Smooth muscle cell (in vitro differentiated cells): ENCODE measurements around the gene UPB1. TPM values are rescaled to one million over a fixed set of nuclear protein-coding genes. Genes with fewer than 3 reads are reported as not detected.

Experiments
- DNase-seq: peaks from one replicate; lab custom pipeline; 2025; ENCODE audit not compliant: unreplicated experiment; lab: John Stamatoyannopoulos, UW
- H2AFZ ChIP-seq: fragments of 200-600 bp; sonication (generic); 2 replicates; pipeline ENCODE4 v1.6.0; 2016; ENCODE audit warnings: antibody characterized with exemption, low read depth, mild to moderate bottlenecking
- H3F3A ChIP-seq: fragments of 200-600 bp; sonication (generic); 2 replicates; pipeline ENCODE4 v1.6.0; 2017; ENCODE audit warnings: antibody characterized with exemption, low read depth
- H3K27ac ChIP-seq: fragments of 200-600 bp; sonication (generic); 2 replicates; pipeline ENCODE4 v1.5.1; 2016; ENCODE audit warnings: low read depth, mild to moderate bottlenecking
- H3K27me3 ChIP-seq: fragments of 200-600 bp; sonication (generic); 2 replicates; pipeline ENCODE4 v1.6.1; 2016; ENCODE audit warnings: low read depth, mild to moderate bottlenecking
- H3K36me3 ChIP-seq: fragments of 200-600 bp; sonication (generic); 2 replicates; pipeline ENCODE4 v1.5.1; 2016; ENCODE audit warnings: low read depth
- H3K4me1 ChIP-seq: fragments of 200-600 bp; sonication (generic); 2 replicates; pipeline ENCODE4 v1.5.1; 2016; ENCODE audit warnings: low read depth
- H3K4me2 ChIP-seq: fragments of 200-600 bp; sonication (generic); 2 replicates; pipeline ENCODE4 v1.6.0; 2016; ENCODE audit warnings: mild to moderate bottlenecking
- H3K4me3 ChIP-seq: fragments of 200-600 bp; sonication (generic); 2 replicates; pipeline ENCODE4 v1.5.1; 2016; ENCODE audit warnings: mild to moderate bottlenecking
- H3K79me2 ChIP-seq: fragments of 200-600 bp; sonication (generic); 2 replicates; pipeline ENCODE4 v1.6.0; 2016; ENCODE audit warnings: low read depth, mild to moderate bottlenecking
- H3K9ac ChIP-seq: fragments of 200-600 bp; sonication (generic); 2 replicates; pipeline ENCODE4 v1.6.0; 2016; ENCODE audit warnings: low read depth
- H3K9me3 ChIP-seq: fragments of 200-600 bp; sonication (generic); replicated peaks from 2 replicates; pipeline ENCODE4 v1.5.1; 2016; ENCODE audit warnings: low read depth
- H4K20me1 ChIP-seq: fragments of 200-600 bp; sonication (generic); 2 replicates; pipeline ENCODE4 v1.6.0; 2016; ENCODE audit warnings: low read depth
- whole genome bisulfite sequencing: methylation state at CpG from one replicate; pipeline ENCODE4 v1.1.7; 2016; ENCODE audit warnings: low lambda C conversion rate; 5-methylcytosine and 5-hydroxymethylcytosine counted together
- polyA plus RNA-seq: library from polyadenylated mRNA; unstranded; fragments of >200 nt; fragmentation: Nextera tagmentation; extraction: Ambion mirVana; gene quantifications from 2 replicates; pipeline ENCODE4 v1.2.1, GENCODE V29; 2016
- total RNA-seq: library from RNA; depleted of rRNA; stranded (reverse); fragments of >200 nt; gene quantifications from 2 replicates; pipeline ENCODE4 v1.2.3, GENCODE V29; 2014
- TF ChIP-seq, protein P1 (sequence below): fragments of 200-600 bp; sonication (generic); IDR thresholded peaks from 2 replicates; pipeline ENCODE4 v1.5.1; 2017; ENCODE audit warnings: borderline replicate concordance, mild to moderate bottlenecking, antibody characterized with exemption; ENCODE audit not compliant: insufficient read depth, poor library complexity, severe bottlenecking

UPB1 gene
- total and polyA plus RNA-seq, 2 experiments from 2014 or later: 0.21 TPM; not detected in 1

- no peaks in the 10 kb centered on the region for H3K79me2 ChIP-seq
- H3K36me3 ChIP-seq: no peaks in the 10 kb centered on the region
- H4K20me1 ChIP-seq: no peaks in the 10 kb centered on the region
- no peak overlapping the region for H3K27ac ChIP-seq
- H3K9me3 ChIP-seq: no peaks in the 10 kb centered on the region
- WGBS: 84% methylated on average over 2 of the region's 2 CpGs
- no peaks in the 10 kb centered on the region for H3K27me3 ChIP-seq
- no peak for DNase-seq
- H3K4me3 ChIP-seq: no peak overlapping the region
- H3K9ac ChIP-seq: no peak overlapping the region
- TF ChIP-seq, protein P1, sequence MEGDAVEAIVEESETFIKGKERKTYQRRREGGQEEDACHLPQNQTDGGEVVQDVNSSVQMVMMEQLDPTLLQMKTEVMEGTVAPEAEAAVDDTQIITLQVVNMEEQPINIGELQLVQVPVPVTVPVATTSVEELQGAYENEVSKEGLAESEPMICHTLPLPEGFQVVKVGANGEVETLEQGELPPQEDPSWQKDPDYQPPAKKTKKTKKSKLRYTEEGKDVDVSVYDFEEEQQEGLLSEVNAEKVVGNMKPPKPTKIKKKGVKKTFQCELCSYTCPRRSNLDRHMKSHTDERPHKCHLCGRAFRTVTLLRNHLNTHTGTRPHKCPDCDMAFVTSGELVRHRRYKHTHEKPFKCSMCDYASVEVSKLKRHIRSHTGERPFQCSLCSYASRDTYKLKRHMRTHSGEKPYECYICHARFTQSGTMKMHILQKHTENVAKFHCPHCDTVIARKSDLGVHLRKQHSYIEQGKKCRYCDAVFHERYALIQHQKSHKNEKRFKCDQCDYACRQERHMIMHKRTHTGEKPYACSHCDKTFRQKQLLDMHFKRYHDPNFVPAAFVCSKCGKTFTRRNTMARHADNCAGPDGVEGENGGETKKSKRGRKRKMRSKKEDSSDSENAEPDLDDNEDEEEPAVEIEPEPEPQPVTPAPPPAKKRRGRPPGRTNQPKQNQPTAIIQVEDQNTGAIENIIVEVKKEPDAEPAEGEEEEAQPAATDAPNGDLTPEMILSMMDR: no peak
- H3F3A ChIP-seq: no peaks in the 10 kb centered on the region
- peak overlapping the region; percentile 8 for H3K4me2 ChIP-seq
- no peak overlapping the region for H2AFZ ChIP-seq
- no peaks in the 10 kb centered on the region for H3K4me1 ChIP-seq
Observed at GRCh38 chr22:24482998-24483397, 12.1 kb upstream of the UPB1 start.

- Histone ChIP-seq H3K27me3 (no peaks in the 10 kb centered on the region), H3K9me3 (no peaks in the 10 kb centered on the region), H3K27ac (no peak overlapping the region), H3K9ac (no peak overlapping the region), H3K36me3 (no peaks in the 10 kb centered on the region), H3K4me3 (no peak overlapping the region), H4K20me1 (no peaks in the 10 kb centered on the region), H3K4me1 (no peaks in the 10 kb centered on the region), H3K4me2 (no peak overlapping the region), H2AFZ (no peak overlapping the region), H3F3A (no peaks in the 10 kb centered on the region), H3K79me2 (no peaks in the 10 kb centered on the region)
- 79% methylated on average over 5 of the region's 5 CpGs for WGBS
- no peak for DNase-seq
- TF ChIP-seq, protein P1: no peak
Observed at GRCh38 chr22:24483976-24484545, 11.1 kb upstream of the UPB1 start.

- 94% methylated on average over 4 of the region's 4 CpGs for WGBS
- no peaks in the 10 kb centered on the region for H3K4me1 ChIP-seq
- H3K79me2 ChIP-seq: no peaks in the 10 kb centered on the region
Observed at GRCh38 chr22:24485170-24485569, 10.0 kb upstream of the UPB1 start.

GRCh38 chr22:24485608-24486007 lies 9.5 kb upstream of the UPB1 start:
- no peak overlapping the region for H3K9ac ChIP-seq
- no peak overlapping the region for H2AFZ ChIP-seq
- H3K4me2 ChIP-seq: no peak overlapping the region
- DNase-seq: no peak
- no peaks in the 10 kb centered on the region for H3K4me1 ChIP-seq
- TF ChIP-seq, protein P1: no peak
- H3F3A ChIP-seq: no peaks in the 10 kb centered on the region
- H3K27ac ChIP-seq: no peak overlapping the region
- H3K79me2 ChIP-seq: no peaks in the 10 kb centered on the region
- 82% methylated on average over 3 of the region's 3 CpGs for WGBS
- no peak overlapping the region for H3K4me3 ChIP-seq
- H3K27me3 ChIP-seq: no peaks in the 10 kb centered on the region
- no peaks in the 10 kb centered on the region for H3K36me3 ChIP-seq
- H3K9me3 ChIP-seq: no peaks in the 10 kb centered on the region
- no peaks in the 10 kb centered on the region for H4K20me1 ChIP-seq

More at GRCh38 chr22:24485170-24485569, 10.0 kb upstream of the UPB1 start:
- Histone ChIP-seq H3K4me3 (no peak overlapping the region), H3K9ac (no peak overlapping the region), H3K27ac (no peak overlapping the region), H3K4me2 (no peak overlapping the region), H4K20me1 (no peaks in the 10 kb centered on the region), H3K27me3 (no peaks in the 10 kb centered on the region), H2AFZ (no peak overlapping the region), H3K36me3 (no peaks in the 10 kb centered on the region), H3K9me3 (no peaks in the 10 kb centered on the region), H3F3A (no peaks in the 10 kb centered on the region)
- no peak for DNase-seq
- TF ChIP-seq, protein P1: no peak
